GM21360 (cell line): ENCODE results near the gene CBY1.

Experiments used
- ATAC-seq: cut with Tn5 transposase; IDR thresholded peaks from one replicate; pipeline ENCODE4 v1.9.1; 2021; ENCODE audit warnings: mild to moderate bottlenecking, moderate library complexity; ENCODE audit not compliant: unreplicated experiment

Gene CBY1

DNA sequence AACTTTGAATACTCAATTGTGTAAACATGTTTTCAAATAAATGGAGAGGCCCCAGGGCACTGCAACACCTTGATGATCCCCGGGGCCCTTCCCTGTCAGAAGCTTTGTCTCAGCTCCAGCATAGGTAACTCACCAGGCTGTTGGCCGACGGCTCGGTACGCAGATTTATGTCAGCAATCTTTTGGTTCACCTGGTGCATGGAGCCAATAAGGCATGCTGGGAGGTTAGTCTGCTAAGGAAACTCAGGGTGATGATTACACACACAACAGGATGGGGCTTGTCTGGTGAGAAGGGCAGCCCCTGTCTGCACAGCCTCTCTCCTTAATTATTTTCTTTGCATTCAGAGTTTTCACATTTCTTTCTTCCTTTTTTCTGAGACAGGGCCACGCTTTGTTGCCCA is 11.0 kb upstream of the CBY1 start:
- ATAC-seq, result no peak

DNA sequence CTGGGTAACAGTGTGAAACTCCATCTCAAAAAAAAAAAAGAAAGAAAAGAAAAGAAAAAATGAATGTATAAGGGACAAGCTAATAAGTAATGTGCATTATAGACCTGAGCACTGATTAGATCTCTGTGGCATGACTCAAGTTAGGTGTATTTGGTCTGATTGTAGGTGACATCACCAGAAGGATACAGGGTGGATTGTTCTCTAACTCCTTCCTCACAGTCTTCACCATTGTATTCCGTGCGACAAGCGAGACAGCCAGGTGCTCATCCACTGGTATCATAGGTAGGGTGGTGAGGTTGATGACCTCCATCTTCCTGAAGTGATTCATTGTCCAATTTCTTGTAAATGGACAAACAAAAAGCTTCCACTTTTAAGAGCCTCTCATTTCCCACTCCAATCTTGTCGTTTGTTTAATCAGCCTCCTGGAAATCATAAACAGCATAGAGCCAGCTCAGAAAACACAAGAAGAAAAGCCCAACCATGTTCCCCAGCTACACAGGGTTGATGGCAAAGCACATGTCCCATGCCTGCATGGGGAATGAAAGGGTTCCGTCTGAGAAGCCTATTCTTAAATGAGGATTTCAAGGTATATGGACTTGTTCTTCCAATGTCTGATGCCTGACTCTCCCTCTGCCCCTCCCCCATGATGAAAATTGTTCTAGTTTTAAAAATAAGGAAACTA is 6.5 kb upstream of the CBY1 start:
- no peak for ATAC-seq

DNA sequence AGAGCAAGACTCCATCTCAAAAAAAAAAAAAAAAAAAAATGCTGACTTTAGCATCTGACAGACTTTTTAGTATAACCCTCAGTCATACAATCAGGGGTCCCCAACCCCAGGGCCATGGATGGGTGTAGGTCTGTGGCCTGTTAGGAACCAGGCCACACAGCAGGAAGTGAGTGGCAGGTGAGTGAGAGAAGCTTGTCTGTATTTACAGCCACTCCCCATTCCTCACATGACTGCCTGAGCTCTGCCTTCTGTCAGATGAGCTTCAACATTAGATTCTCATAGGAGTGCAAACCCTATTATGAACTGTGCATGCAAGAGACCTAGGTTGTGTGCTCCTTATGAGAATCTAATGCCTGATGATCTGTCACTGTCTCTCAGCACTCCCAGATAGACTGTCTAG is 3.6 kb upstream of the CBY1 start:
- no peak for ATAC-seq

DNA sequence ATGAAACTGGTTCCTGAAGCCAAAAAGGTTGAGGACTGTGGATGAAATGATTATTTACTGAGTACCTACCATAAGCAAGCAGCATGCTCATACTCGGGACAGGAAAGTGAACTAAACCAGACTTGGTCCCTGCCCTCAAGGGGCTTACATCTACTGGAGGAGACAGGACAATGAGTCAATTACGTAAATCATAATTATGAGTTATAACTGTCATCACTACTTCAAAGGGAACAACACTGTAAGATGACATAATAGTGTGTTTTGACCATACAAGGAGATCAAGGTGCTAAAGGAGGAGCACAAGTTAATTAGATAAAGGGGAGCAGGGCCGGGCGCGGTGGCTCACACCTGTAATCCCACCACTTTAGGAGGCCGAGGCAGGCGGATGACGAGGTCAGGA is 2.7 kb upstream of the CBY1 start:
- no peak for ATAC-seq

DNA sequence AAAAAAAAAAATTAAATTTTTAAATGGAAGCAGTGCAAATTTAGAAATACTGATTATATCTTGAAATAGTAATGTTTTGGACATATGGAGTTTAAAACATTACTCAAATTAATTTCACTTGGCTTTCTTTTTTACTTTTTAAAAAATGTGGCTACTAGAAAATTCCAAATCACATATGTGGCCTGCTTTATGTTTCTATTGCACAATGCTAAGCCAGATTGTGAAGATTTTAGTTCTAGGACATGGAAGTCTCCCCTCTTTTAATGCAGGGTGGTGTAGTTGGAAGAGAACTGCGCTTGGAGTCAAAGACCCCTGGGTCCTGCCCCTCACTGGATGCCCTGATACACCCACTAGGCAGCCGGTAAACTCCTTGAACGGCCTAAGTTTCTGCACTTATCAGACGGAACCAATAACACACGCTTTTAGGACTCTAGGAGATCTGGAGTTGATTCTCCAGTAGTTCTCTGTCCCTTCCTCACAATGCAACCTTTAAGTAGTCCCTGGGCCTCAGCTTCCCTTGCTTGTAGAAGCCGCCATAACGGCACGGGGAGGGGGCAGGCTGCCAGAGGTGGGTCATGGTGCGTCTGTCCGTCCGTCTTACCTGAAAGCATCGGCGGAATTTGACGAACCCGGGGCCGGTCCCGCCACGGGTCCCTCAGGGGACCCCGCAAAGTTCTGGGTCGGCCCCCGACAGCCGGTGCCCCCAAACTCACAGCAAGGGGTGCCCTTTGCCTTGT is 751 bp upstream of the CBY1 start:
- ATAC-seq, result no peak

DNA sequence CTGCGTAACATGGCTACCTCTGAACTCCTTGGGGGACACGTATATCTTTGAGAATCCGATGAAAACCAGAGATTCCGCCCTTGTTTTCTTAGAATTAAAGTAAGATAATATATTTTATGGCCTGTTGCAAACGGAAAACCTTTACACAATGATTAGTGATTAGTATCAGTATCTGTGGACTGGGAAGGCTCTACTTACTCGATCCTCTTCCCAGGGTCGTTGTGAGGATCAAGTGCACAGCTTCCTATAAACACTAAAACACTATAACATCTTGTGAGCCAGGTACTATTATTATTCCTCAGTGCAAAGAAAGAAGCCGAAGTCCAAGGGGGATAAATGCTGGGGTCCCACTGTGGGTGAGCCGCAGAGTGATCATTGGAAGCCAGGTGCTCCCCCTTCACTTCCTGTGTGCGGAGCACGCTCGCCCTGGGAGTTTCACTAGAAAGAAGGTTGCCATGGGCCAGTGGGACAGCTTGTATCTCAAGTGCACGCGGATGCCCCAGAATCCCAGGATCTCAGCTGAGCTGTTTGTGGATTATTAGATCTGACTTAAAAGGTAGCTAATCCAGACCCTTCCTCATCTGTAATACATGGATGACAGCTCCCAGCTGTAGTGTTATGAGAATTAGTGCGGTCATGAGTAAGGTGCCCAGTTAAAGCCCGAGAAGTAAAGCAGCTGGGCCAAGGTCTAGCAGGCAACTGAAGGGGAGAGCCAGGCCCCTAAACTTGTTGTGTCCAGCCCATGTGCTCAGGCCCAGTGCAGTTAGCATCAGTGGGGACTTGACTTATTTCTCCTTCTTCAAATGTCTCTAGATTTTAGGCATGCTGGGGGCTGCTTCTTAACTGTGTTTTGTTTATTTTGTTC is 839 bp downstream of the CBY1 start:
- ATAC-seq, result no peak

DNA sequence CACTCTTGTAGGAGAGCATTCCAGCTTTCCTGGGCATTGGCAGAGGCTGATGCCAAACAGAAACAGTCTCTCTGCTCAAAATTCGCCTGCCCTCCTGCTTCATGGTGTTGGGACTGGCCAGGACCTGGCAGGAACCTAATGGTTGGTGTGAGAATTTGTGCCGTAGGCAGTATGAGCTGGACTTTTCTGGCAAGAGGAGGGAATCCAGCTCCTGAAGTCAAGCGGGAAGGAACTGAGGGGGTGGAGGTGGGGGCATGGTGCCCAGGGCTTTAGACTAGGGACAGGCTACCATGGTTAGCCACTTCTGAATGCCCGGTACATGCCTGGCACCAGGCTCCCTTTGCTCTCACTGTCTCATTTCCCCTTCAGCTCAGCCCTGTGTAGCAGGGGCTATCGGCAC is 18.4 kb downstream of the CBY1 start:
- no peak for ATAC-seq

DNA sequence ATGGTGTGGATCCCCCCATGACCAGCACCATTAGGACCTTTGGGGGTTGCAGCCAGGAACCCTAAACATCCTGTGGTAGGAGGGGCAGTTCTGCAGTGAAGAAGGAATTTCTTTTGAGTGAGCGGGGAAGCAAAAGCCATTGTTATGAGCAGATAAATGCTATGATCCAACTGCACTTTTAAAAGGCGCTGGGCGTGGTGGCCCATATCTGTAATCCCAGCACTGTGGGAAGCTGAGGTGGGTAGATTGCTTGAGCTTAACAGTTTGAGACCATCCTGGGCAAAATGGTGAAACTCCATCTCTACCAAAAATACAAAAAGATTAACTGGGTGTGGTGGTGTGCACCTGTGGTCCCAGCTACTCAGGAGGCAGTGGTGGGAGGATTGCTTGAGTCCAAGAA is 19.4 kb downstream of the CBY1 start:
- ATAC-seq, result no peak

DNA sequence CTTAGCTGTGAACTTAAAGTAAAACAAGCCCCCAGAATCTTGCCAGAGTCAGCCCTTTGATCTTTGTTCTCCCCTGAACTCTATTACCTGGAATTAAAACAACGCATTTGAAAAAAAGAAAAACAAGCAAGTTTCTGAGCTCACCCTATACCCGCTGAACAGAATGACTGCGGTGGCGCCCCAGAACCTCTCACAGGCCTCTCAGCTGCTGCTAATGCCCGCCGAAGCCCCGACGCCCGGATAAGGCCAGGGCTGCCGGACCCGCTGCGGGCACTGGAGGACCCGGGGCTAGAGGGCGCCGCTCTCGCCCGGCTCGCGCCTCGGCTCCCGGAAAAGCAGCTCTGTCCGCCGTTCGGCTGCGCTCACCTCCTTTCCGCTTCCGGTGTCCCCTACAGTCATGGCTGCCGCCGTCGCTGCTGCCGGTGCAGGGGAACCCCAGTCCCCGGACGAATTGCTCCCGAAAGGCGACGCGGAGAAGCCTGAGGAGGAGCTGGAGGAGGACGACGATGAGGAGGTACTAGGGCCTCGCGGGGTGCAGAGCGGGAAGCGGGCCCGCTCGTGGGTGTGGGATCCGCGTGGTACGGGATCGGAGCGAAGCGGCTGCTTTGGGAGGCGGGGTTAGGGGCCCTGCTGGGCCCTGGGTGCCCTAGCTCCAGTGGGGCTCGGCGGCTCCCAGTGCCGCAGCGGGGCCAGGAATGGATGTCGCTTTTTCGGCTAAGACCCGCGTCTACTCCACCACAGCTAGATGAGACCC is 25.3 kb downstream of the CBY1 start, which contains the start of gene TOMM22:
TSS of gene TOMM22 (plus strand) at position 376 of the 754 bp plus-strand sequence. CDS start at position 398, 22 bp downstream.
- peak; percentile 78 for ATAC-seq

DNA sequence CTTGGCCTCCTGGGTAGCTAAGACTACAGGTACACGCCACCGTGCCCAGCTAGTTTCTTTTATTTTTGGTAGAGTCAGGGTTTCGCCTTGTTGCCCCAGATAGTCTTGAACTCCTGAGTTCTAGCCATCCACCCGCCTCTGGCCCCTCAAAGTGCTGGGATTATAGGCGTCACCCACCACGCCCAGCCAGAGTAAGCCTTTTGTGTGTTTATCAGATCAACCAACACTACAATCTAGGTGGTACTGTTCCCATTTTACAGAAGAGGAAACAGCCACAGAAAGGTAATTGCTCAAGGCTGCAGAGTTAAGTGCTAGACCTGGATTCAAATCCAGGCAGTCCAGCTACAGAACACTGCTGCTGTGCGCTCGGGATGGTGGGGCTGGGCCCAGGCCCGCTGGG is 28.5 kb downstream of the CBY1 start:
- no peak for ATAC-seq

DNA sequence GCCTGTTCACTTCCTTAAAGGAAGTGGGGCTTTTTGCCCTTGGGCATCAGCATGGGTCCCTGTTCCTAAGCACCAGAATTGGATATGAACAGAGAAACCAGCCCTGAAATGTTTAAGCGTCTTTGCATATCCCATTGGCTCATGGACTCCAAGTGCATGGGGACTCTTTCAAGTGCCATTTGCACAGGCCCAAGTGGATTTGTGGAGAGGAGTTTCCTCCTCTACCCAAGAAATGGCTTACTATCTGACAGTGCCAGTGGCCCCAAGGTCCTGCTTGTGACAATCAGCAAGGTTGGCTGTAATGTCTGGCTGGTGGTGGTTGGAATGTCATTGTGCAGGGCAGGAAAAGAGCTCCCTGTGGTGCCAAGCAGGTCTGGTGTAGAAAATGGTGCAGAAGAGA is 29.3 kb downstream of the CBY1 start:
- ATAC-seq, result no peak

DNA sequence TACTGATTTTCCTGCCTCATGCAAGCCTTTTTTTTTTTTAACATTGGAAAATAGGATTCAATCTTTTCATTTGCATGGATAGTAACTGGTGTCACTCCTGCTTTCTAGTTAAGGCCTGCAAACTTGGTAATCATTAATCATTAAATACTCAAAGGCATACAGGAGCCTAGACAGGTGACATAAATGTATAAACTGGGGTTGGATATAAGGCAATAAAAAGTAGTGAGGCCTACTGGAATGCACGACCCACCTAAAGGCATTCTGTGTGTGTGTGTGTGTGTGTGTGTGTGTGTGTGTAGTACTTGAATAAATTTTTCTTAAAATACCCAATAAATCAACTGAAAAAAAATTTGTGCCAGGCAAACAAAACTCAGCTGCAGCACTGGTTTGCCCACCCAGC is 33.2 kb downstream of the CBY1 start:
- ATAC-seq, result no peak

DNA sequence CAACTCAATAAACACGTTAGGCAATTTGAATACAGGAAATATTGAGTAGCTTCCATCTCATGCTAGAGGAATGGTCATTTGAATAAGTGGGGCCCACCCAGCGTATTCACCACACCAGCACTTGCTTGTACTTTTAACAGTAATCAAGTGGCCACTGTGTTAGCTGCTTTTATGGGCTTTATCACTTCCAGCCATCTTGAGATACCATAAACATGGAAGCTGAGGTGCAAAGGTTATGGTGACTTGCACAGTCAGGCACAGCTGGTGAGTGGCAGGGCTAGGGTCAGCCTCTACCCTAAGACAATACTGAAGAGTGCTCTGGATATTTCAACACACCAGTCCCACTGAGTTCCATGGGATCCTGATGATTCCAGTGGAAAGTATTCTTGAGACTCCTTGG is 37.6 kb downstream of the CBY1 start:
- no peak for ATAC-seq

DNA sequence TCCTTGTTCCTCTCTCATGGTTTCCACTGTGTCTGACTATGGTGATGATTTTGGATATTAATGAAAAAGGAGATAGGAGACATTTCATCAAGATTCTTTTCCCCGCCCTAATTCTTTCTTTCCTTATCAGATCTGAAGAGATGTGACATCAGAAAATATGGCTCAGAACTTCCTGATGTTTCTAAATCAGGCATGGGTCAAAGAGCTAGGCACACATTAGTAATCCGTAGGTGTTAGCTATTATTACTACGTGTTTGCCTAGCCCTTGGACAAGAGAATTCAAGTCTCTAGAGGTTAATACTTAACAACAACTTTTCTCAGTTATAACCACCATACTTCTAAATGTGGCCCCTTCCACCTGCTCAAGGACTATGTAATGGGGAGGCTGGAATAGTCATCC is 38.5 kb downstream of the CBY1 start:
- no peak for ATAC-seq

DNA sequence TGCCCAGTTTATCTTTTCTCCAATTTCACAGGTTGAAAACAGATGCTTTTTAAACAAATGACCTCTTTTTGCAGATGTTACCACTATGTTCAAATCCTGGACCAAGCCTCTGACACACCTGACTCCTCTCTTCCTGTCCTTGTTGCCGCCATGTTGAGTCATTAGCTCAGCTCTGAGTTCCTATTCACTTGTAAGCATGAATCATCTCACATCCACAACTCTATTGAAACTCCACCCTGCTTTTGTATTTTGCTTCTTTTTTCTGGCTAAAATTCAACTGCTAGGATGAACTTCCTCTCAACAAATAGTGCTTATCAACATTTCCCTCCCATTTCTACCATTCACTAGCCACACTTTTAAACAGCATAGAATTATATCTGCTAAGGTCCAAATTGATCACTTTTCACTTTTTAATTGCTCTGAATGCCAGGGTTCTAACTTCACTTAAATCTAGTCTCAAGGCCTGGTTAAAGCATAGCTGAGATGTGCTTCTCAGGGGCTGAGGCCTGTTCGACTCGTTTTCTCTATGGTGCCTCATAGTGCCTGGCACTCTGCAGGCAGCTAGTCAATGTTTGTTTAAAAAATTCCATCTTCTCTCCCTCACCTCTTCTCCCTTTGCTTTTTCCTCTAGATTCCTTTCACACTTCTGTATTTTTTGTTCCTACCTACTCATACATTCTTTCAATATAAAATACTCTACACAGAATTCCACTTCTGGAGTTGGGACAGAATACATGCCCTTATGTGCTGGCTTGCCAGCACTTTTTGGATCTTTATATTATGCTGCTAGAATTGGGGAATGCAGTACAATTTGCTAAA is 40.4 kb downstream of the CBY1 start:
- ATAC-seq, result no peak

DNA sequence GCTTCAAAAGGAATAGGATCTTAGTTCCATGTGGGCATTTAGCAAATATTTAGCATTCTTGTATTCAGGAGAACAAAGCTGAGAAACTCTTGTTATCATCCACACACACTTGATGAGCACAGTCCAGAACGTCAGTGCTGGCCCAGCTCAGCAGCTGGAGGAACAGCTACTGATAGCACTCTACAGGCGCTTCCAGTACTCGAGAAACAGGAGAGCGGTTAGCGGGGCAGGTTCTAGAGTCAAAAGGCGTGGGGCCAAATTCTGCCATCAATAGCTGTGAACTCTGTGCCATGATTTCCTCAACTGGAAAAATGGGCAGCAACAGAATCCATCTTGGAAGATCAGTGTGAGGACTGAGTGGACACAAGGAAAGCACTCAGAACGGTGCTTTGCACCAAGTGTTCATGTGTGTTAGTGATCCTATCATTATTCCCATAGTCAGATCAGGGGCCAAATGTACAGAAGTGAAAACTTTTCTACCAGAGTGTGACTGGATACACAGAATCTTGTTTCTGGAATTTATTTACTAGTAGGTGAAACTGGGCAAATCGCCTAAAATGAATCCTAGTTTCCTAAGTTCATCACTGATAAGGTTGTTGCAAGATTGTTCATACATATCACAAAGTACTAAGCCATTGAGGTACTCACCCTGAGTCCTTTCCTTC is 41.1 kb downstream of the CBY1 start:
- ATAC-seq, result no peak

DNA sequence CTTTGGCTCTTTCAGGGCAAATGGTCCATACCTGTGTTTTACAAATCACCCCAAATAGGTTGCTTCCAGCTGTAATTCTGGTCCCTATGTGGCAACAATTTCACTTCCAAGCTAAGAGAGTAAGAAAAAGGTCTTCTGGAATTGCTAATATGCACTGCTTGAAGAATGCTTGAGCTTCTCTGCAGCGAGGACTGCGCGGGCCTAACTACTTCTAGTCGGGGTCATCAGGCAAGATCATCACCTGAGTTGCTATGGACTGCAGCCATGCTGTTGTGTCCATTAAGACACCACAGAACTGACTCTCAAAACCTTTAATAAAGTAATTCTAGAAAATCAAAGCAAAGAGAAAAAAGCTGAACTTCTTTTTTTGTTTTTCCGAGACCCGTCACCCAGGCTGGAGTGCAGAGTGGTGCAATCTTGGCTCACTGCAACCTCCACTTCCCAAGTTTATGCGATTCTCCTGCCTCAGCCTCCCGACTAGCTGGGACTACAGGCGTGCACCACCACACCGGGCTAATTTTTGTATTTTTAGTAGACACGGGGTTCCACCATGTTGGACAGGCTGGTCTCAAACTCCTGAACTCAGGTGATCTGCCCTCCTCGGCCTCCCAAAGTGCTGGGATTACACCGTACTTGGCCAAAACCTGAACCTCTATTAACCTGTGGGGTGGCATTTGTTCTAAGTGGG is 42.1 kb downstream of the CBY1 start:
- ATAC-seq, result no peak

DNA sequence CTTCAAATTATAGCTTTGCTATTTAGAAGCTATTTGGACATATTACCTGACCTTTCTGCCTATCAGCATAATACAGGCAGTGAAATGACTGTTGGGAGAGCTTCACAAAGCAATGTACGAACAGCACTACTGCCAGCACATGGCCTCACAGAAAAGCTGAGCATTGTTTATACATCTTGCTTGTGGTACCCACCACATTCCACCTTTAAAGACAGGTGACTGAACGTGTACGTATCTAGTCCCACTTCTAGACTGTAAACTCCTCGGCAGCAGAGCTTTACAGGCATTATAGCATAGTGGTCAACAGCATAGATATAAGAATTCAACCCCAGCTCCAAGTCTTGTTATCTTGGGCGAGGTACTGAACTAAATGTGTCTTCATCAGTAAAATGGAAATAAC is 42.7 kb downstream of the CBY1 start:
- no peak for ATAC-seq

DNA sequence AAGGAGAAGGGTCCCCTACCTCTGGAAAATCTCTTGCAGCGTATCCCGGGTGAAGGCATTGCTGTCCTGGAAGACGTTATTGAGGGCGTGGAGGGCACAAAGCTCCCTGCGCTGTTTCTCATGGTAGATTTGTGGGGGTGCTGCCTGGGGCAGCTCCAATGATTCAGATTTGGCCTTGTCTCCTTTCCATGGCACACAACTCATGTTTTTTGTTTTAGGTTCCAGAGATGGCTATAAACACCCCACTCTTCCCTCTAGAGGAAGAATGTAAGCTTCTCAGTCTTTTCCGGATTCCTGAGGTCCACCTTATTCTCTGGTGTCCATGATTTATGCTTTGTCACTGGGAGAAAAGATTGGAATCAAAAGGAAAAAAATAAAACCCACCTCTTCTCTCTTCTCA is 43.3 kb downstream of the CBY1 start:
- ATAC-seq, result no peak
